ENCODE results near the gene PLCB1. TPM values are rescaled to one million over a fixed set of nuclear protein-coding genes. Genes with fewer than 3 reads are reported as not detected.
A peak's percentile ranks its signal among the peaks of the same experiment; 100 is the strongest.

The PLCB1 gene
- total RNA-seq, 3 donors from 2014 or later, result 12.2 to 106 (median 30.5) TPM

DNA sequence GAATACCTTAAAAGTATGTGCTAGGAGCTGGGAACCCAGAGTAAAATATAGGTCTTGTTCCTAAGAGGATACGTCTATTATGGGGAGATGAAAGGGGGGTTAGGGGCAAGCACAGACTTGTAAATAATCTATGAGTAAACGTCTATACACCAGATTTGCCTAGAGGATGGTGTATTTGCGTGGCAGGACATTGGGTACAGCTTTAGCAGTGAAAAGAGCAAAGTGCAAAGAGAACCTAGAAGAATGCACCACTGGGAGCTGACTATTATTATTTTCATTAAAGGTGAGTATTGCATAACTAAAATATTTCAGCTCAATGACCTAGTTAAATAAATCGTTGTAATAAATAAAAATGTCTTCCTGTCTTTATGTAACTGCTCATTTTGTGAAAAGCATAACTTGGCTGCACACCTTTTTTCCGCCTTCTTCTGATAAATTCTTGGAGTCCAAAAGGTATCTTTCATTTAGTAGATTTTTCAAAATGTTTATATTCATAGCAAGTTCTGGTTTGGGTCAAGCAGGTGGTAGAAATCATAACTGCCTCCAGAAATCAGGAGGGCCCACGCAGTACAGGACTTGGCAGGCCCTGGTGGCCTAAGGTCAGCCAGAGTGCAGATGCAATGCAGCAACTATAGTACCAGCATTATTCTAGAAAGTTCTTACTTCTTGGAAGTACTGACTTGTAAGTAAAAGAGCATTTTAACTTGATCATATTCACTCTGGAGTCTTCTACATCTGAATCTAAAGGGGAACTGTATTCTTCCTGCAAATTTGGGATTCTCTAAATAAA, 357.2 kb downstream of the PLCB1 start:
- TF ChIP-seq POLR2AphosphoS5 (IDR thresholded peaks at IDR 0.05) (no peak), POLR2A (IDR thresholded peaks at IDR 0.05) (no peak), CTCF (IDR thresholded peaks at IDR 0.05) (no peak)
- no peaks in the 10 kb centered on the region for H3K36me3 ChIP-seq
- H3K4me1 ChIP-seq, result no peaks in the 10 kb centered on the region
- no peak overlapping the region for H3K4me3 ChIP-seq
- no peak for DNase-seq (ENCODE audit: low spot score in 2 of 2)
- no peaks in the 10 kb centered on the region for H3K9me3 ChIP-seq
- peak overlapping the region; percentile 35 to 67 for H3K27ac ChIP-seq
- intact Hi-C loops (cut with DNase I; ENCODE audit: low total_unique reads), result no loop called here
- H3K27me3 ChIP-seq, result no peaks in the 10 kb centered on the region

DNA sequence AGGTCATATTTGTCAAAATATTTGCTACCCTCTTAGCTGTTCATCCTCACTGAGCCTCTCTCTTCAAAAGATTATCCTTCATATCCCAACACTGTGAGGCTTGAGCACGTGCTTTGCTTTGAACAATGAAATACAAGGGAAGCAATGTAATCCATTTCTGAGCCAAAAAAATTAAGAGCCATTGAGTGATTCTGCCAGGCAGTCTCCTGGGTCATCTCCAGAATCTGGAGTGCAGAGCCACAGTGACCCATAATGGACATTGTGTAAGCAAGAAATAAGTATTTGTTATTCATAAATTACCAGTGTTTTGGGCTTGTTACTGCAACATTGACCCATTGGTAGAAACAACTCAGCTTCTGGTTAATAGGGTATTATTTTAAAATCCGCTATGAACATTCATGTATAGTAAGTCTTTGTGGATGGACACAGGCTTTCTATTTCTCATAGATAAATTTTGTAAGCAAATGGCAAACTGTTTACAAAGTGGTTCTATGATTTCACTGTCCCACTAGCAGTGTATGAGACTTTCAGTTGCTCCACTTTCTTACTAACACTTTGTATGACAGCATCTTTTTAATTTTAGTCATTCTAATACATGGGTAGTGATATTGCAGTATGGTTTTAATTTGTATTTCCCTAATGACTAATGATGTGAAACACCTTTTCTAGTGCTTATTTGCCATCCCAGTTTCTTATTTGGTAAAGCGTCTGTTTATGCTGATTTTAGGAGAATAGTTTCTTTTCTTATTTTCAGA, 358.2 kb downstream of the PLCB1 start:
- Histone ChIP-seq H3K27ac (peak overlapping the region; percentile 35 to 67), H3K9me3 (no peaks in the 10 kb centered on the region)

DNA sequence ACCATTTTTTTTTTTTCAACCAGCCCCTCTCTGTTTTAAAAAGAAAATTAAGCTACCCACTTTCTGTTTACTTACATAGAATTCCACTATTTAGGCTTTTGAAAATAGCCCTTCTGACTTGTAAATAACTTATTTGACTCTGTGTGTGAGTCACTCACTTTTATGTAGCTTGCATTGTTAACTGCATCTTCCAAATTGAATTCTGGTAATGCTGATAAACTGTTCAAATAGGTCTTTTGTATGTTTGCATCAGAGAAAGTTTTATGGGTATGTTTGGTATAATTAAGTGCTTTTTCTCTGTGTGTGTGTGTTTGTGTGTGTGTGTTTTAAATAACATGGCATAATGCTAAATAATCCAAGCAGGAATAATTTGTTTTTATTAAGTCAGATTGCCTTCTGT, 360.1 kb downstream of the PLCB1 start:
- no peak for TF ChIP-seq POLR2A (IDR thresholded peaks at IDR 0.05)
- TF ChIP-seq CTCF (IDR thresholded peaks at IDR 0.05), result no peak
- no peak for TF ChIP-seq POLR2AphosphoS5 (IDR thresholded peaks at IDR 0.05)
- intact Hi-C loops (cut with DNase I; ENCODE audit: low total_unique reads), result no loop called here
- no peak for DNase-seq (ENCODE audit: low spot score in 2 of 2)
- Histone ChIP-seq H3K4me1 (no peaks in the 10 kb centered on the region), H3K4me3 (no peak overlapping the region), H3K36me3 (no peaks in the 10 kb centered on the region), H3K9me3 (no peaks in the 10 kb centered on the region), H3K27me3 (no peaks in the 10 kb centered on the region), H3K27ac (no peak overlapping the region)

More for the DNA sequence above, 358.2 kb downstream of the PLCB1 start:
- H3K4me1 ChIP-seq, result no peaks in the 10 kb centered on the region
- H3K36me3 ChIP-seq, result no peaks in the 10 kb centered on the region
- no peaks in the 10 kb centered on the region for H3K27me3 ChIP-seq
- H3K4me3 ChIP-seq, result no peak overlapping the region
- DNase-seq (ENCODE audit: low spot score in 2 of 2), result no peak
- intact Hi-C loops (cut with DNase I; ENCODE audit: low total_unique reads), result no loop called here
- TF ChIP-seq POLR2A (IDR thresholded peaks at IDR 0.05), result no peak

DNA sequence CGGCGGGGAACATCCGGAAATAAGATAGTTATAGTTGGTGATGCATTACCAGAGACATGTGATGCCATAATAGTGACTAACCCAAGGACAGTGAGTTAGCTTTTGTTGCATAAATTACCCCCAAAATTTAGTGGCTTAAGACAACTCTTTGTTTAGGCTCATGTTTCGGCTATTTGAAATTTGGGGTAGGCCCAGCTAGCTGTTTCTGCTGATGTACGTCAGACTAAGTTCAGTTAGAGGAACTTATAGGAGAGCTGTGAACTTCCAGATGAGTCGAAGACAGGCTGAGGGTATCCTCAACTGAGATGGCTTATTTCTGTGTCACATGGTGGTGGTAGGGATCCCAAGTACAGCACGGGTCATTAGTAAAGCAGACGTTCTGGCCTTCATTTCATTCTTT, 366.5 kb downstream of the PLCB1 start:
- no peak for DNase-seq (ENCODE audit: low spot score in 2 of 2)
- no peaks in the 10 kb centered on the region for H3K36me3 ChIP-seq
- intact Hi-C loops (cut with DNase I; ENCODE audit: low total_unique reads), result no loop called here
- H3K9me3 ChIP-seq, result no peaks in the 10 kb centered on the region
- no peaks in the 10 kb centered on the region for H3K4me1 ChIP-seq
- TF ChIP-seq POLR2AphosphoS5 (IDR thresholded peaks at IDR 0.05) (no peak), POLR2A (IDR thresholded peaks at IDR 0.05) (no peak), CTCF (IDR thresholded peaks at IDR 0.05) (no peak)
- no peak overlapping the region for H3K27ac ChIP-seq
- no peak overlapping the region for H3K4me3 ChIP-seq
- no peaks in the 10 kb centered on the region for H3K27me3 ChIP-seq

DNA sequence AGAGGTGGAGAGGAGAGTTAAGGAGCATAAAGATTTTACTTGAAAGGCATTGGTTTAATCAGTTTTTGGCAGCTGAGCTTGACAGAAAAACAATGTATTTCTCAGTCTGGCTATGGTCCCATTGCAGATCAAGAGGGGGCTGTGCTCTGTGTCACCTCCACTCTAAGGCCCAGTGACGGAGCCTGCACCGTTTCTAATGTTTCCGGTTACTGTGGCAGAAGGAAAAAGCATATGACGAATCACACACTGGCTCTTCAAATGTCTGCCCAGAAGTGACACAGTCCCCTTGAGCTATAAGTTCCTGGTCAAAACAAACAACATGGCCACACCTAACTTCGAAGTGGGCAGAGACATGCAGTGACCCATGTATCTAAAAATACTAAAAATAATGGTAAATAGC, 372.0 kb downstream of the PLCB1 start:
- H3K27ac ChIP-seq, result no peak overlapping the region
- H3K9me3 ChIP-seq, result no peaks in the 10 kb centered on the region
- TF ChIP-seq POLR2A (IDR thresholded peaks at IDR 0.05) (no peak), POLR2AphosphoS5 (IDR thresholded peaks at IDR 0.05) (no peak), CTCF (IDR thresholded peaks at IDR 0.05) (no peak)
- H3K4me1 ChIP-seq, result no peaks in the 10 kb centered on the region
- DNase-seq (ENCODE audit: low spot score in 2 of 2), result no peak
- intact Hi-C loops (cut with DNase I; ENCODE audit: low total_unique reads), result no loop called here
- H3K27me3 ChIP-seq, result no peaks in the 10 kb centered on the region
- no peak overlapping the region for H3K4me3 ChIP-seq
- no peaks in the 10 kb centered on the region for H3K36me3 ChIP-seq

All from breast epithelium (tissue), 4 donors.